IMR-90 (cell line): ENCODE measurements around the gene C1QTNF1.

Experiments used
- POLR2A ChIP-seq: IDR thresholded peaks from 2 replicates; pipeline ENCODE4 v1.6.1; 2012; ENCODE audit warnings: mild to moderate bottlenecking, low read depth, low read length
- RFX5 ChIP-seq: IDR thresholded peaks from 2 replicates; pipeline ENCODE4 v1.8.0; 2012; ENCODE audit warnings: low read depth, mild to moderate bottlenecking, low read length, moderate library complexity
- TF ChIP-seq, protein P1 (sequence below): conservative IDR thresholded peaks from 2 replicates; pipeline ENCODE4 v1.5.1; 2012; ENCODE audit warnings: mild to moderate bottlenecking, low read depth, low read length, improper control_type of control experiment

DNA sequence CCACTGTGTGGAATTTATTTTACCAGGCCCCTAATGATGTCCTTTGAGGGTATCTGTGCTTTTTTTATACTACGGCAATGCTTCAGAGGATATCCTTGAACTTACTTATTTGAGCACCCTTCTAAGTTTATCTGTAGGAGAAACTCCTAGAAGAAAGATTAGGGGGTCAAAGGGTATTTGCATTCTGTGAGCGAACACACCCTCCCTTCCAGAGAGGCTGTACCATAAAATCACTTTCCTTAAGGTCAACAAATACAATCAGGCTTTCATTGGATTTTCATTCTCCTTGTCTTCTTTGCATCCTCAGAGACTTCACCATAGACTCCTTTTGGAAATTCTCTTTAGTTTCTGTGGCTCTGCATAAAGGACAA, 4.7 kb upstream of the C1QTNF1 start:
- TF ChIP-seq, protein P1, sequence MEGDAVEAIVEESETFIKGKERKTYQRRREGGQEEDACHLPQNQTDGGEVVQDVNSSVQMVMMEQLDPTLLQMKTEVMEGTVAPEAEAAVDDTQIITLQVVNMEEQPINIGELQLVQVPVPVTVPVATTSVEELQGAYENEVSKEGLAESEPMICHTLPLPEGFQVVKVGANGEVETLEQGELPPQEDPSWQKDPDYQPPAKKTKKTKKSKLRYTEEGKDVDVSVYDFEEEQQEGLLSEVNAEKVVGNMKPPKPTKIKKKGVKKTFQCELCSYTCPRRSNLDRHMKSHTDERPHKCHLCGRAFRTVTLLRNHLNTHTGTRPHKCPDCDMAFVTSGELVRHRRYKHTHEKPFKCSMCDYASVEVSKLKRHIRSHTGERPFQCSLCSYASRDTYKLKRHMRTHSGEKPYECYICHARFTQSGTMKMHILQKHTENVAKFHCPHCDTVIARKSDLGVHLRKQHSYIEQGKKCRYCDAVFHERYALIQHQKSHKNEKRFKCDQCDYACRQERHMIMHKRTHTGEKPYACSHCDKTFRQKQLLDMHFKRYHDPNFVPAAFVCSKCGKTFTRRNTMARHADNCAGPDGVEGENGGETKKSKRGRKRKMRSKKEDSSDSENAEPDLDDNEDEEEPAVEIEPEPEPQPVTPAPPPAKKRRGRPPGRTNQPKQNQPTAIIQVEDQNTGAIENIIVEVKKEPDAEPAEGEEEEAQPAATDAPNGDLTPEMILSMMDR = no peak
- TF ChIP-seq RFX5 (no peak), POLR2A (no peak)
